GM12878 (cell line): ENCODE measurements around the gene EPS8. TPM values are rescaled to one million over a fixed set of nuclear protein-coding genes. Genes with fewer than 3 reads are reported as not detected.

Experiments used
- ATAC-seq: fragments of 200-7000 bp; cut with Tn5 transposase; 3 replicates; pipeline ENCODE4 v1.9.1; 2020; ENCODE audit warnings: mild to moderate bottlenecking, moderate library complexity
- BruUV-seq: library from RNA; stranded (reverse); fragments of 400-500 nt; replicated peaks from 2 replicates; lab custom pipeline; 2021; lab: Mats Ljungman, UMichigan
- CTCF ChIA-PET: fragments of 300-600 bp; sonication (Branson Sonifier 250); formaldehyde crosslinking; extraction: SDS; loops from one replicate; lab custom pipeline; 2021; ENCODE audit warnings: inconsistent platforms; lab: Yijun Ruan, JAX
- POLR2A ChIA-PET: fragments of 350-600 bp; formaldehyde crosslinking; extraction: SDS; loops from one replicate; lab custom pipeline; 2021; ENCODE audit warnings: inconsistent platforms; lab: Charles Lee
- RAD21 ChIA-PET: fragments of 300-600 bp; sonication (Branson Sonifier 250); formaldehyde crosslinking; loops from one replicate; lab custom pipeline; 2023; ENCODE audit warnings: antibody characterized with exemption; ENCODE audit not compliant: unreplicated experiment; lab: Charles Lee
- SMC1A ChIA-PET: fragments of 300-600 bp; sonication (Branson Sonifier 250); formaldehyde crosslinking; loops from one replicate; lab custom pipeline; 2023; ENCODE audit not compliant: unreplicated experiment, uncharacterized antibody; lab: Charles Lee
- DNase-seq: peaks from one replicate; pipeline ENCODE4 v3.0.0-alpha.2; 2011; ENCODE audit warnings: low read depth, low spot score
- FAIRE-seq: peaks from 3 replicates; lab custom pipeline; 2011; peaks lifted over from hg19 to GRCh38; lab: Jason Lieb, UNC
- H2AFZ ChIP-seq: 2 replicates; pipeline ENCODE4 v1.6.0; 2011; ENCODE audit warnings: low read depth, low read length, control low read depth; ENCODE audit not compliant: control insufficient read depth
- H3K27ac ChIP-seq: 2 replicates; pipeline ENCODE4 v1.5.1; 2011; ENCODE audit warnings: control low read depth; ENCODE audit not compliant: control insufficient read depth, insufficient read depth
- H3K27me3 ChIP-seq, 2 experiments: replicated peaks in 1 of 2; 2 replicates each; pipeline versions ENCODE4 v1.6.0 to v1.6.1; 2011; ENCODE audit warnings: low read length in 1 of 2; ENCODE audit not compliant: control insufficient read depth in 2 of 2, insufficient read depth in 2 of 2
- H3K36me3 ChIP-seq, 2 experiments: 2 replicates each; pipeline ENCODE4 v1.5.1; 2011; ENCODE audit warnings: low read length in 1 of 2; ENCODE audit not compliant: control insufficient read depth in 2 of 2, insufficient read depth in 2 of 2
- H3K4me1 ChIP-seq: 2 replicates; pipeline ENCODE4 v1.6.1; 2011; ENCODE audit warnings: mild to moderate bottlenecking, low read length, moderate library complexity, mixed read lengths; ENCODE audit not compliant: control insufficient read depth, insufficient read depth
- H3K4me2 ChIP-seq: 2 replicates; pipeline ENCODE4 v1.6.0; 2011; ENCODE audit warnings: control low read depth; ENCODE audit not compliant: control insufficient read depth, insufficient read depth
- H3K4me3 ChIP-seq: fragments of 200-600 bp; sonication (generic); 2 replicates; pipeline ENCODE4 v1.5.1; 2016
- H3K79me2 ChIP-seq: 2 replicates; pipeline ENCODE4 v1.6.0; 2011; ENCODE audit warnings: low read length; ENCODE audit not compliant: control insufficient read depth, insufficient read depth
- H3K9ac ChIP-seq: 2 replicates; pipeline ENCODE4 v1.8.0; 2011; ENCODE audit warnings: low read length, control low read depth, mixed read lengths; ENCODE audit not compliant: control insufficient read depth, insufficient read depth
- H3K9me3 ChIP-seq: replicated peaks from 3 replicates; pipeline ENCODE4 v1.5.1; 2011; ENCODE audit warnings: mild to moderate bottlenecking, low read length; ENCODE audit not compliant: control insufficient read depth, insufficient read depth
- H4K20me1 ChIP-seq: 2 replicates; pipeline ENCODE4 v1.6.0; 2011; ENCODE audit not compliant: control insufficient read depth, insufficient read depth
- ATF2 ChIP-seq: IDR thresholded peaks from 2 replicates; pipeline ENCODE4 v1.6.1; 2012; ENCODE audit warnings: low read length, inconsistent platforms
- BRCA1 ChIP-seq: IDR thresholded peaks from 2 replicates; pipeline ENCODE4 v1.6.1; 2011; ENCODE audit warnings: low read depth, low read length, improper control_type of control experiment
- CBFB ChIP-seq: IDR thresholded peaks from 2 replicates; pipeline ENCODE4 v1.6.1; 2016; ENCODE audit warnings: antibody characterized with exemption, low read depth
- CBX5 ChIP-seq: sonication (generic); IDR thresholded peaks from 2 replicates; pipeline ENCODE4 v1.6.1; 2016; ENCODE audit warnings: low read depth, moderate library complexity, mild to moderate bottlenecking, inconsistent platforms
- CEBPZ ChIP-seq: fragments of 150-350 bp; IDR thresholded peaks from 2 replicates; pipeline ENCODE4 v1.6.1; 2016; ENCODE audit warnings: low read depth, low read length
- CHD4 ChIP-seq: fragments of 200-600 bp; sonication (generic); IDR thresholded peaks from 2 replicates; pipeline ENCODE4 v1.6.1; 2016; ENCODE audit warnings: mild to moderate bottlenecking
- E4F1 ChIP-seq: fragments of 450-650 bp; IDR thresholded peaks from 2 replicates; pipeline ENCODE4 v1.6.1; 2018; ENCODE audit warnings: borderline replicate concordance, mild to moderate bottlenecking; ENCODE audit not compliant: partially characterized antibody
- HDAC2 ChIP-seq: fragments of 200-600 bp; sonication (generic); IDR thresholded peaks from 2 replicates; pipeline ENCODE4 v1.6.1; 2017
- HDAC6 ChIP-seq: fragments of 200-600 bp; sonication (generic); IDR thresholded peaks from one replicate; pipeline ENCODE4 v1.8.0; 2017; ENCODE audit warnings: antibody characterized with exemption; ENCODE audit not compliant: unreplicated experiment
- NFIC ChIP-seq: IDR thresholded peaks from 2 replicates; pipeline ENCODE4 v1.6.1; 2012; ENCODE audit warnings: low read depth, mild to moderate bottlenecking, inconsistent platforms, low read length, moderate library complexity
- NR2F1 ChIP-seq: fragments of 450-650 bp; conservative IDR thresholded peaks from 2 replicates; pipeline ENCODE4 v1.6.1; 2017; ENCODE audit warnings: mild to moderate bottlenecking
- RUNX3 ChIP-seq: IDR thresholded peaks from 2 replicates; pipeline ENCODE4 v1.6.1; 2012; ENCODE audit warnings: low read length, inconsistent platforms
- SKIL ChIP-seq: fragments of 450-650 bp; IDR thresholded peaks from 2 replicates; pipeline ENCODE4 v1.6.1; 2017; ENCODE audit warnings: mild to moderate bottlenecking, low read depth, inconsistent platforms; ENCODE audit not compliant: poor library complexity, severe bottlenecking
- SMAD5 ChIP-seq: IDR thresholded peaks from 2 replicates; pipeline ENCODE4 v1.6.1; 2016; ENCODE audit warnings: antibody characterized with exemption, low read depth
- YBX1 ChIP-seq: fragments of 450-650 bp; IDR thresholded peaks from 2 replicates; pipeline ENCODE4 v1.6.1; 2016; ENCODE audit warnings: antibody characterized with exemption
- ZNF622 ChIP-seq: fragments of 450-650 bp; IDR thresholded peaks from 2 replicates; pipeline ENCODE4 v1.6.1; 2017; ENCODE audit warnings: mild to moderate bottlenecking, inconsistent platforms
- WGBS: methylation state at CpG from one replicate; pipeline ENCODE4 v1.1.6; 2016; ENCODE audit warnings: low lambda C conversion rate; ENCODE audit not compliant: insufficient replicate concordance, insufficient coverage; ENCODE audit errors: missing lambda C conversion rate; 5-methylcytosine and 5-hydroxymethylcytosine counted together
- in situ Hi-C: fragments of 300-500 bp; cut with MboI; formaldehyde crosslinking; loops from 9 replicates; pipeline ENCODE4 v1.14.3; 2018; ENCODE audit warnings: mixed read lengths
- intact Hi-C: fragments of 100-400 bp; cut with micrococcal nuclease; formaldehyde crosslinking; loops from one replicate; pipeline ENCODE4 v1.14.2; 2022; ENCODE audit not compliant: unreplicated experiment
- polyA plus RNA-seq, 11 experiments: library from polyadenylated mRNA; depleted of rRNA in 4 of 11; unstranded in 6 of 11; stranded (reverse) in 5 of 11; fragments of >200 nt; fragmentation: Nextera tagmentation in 4 of 11; fragmentation: Illumina TruSeq in 1 of 11; extraction: Ambion mirVana in 4 of 11; extraction: Trizol in 1 of 11; gene quantifications; 1 replicate in 1 of 11; 2 replicates in 10 of 11; pipeline versions ENCODE4 v1.2.1 to v1.2.3, GENCODE V29; 2011 to 2016; ENCODE audit warnings: inconsistent platforms in 2 of 11, missing spikeins in 2 of 11, low read depth in 1 of 11
- total RNA-seq, 4 experiments: library from RNA; depleted of rRNA in 3 of 4; stranded (reverse); fragments of >200 nt in 3 of 4; fragmentation: Illumina TruSeq in 1 of 4; extraction: Trizol in 1 of 4; gene quantifications; 2 replicates each; pipeline versions ENCODE4 v1.2.1 to v1.2.3, GENCODE V29; 2013 to 2021

EPS8 gene
- total and polyA plus RNA-seq, 10 of the 15 experiments (the other 5 are each of a cell fraction or from before 2014, with no cell fraction given), result 1.3 to 127 (median 3.4) TPM

- TF ChIP-seq CEBPZ (no peak), HDAC2 (no peak)
These were observed 88.0 kb downstream of the EPS8 start (continued) for GRCh38 chr12:15701206-15701605.

- Histone ChIP-seq H3K4me2 (no peak overlapping the region), H3K36me3 (no peaks in the 10 kb centered on the region), H3K9me3 (no peaks in the 10 kb centered on the region), H3K9ac (no peak overlapping the region), H3K27me3 (no peaks in the 10 kb centered on the region), H3K27ac (no peak overlapping the region), H2AFZ (no peak overlapping the region; the same call in 1 of the 2 replicates), H3K79me2 (no peaks in the 10 kb centered on the region), H3K4me3 (no peak overlapping the region), H3K4me1 (no peaks in the 10 kb centered on the region), H4K20me1 (no peaks in the 10 kb centered on the region)
- ChIA-PET CTCF (no interaction called here), POLR2A (no interaction called here), SMC1A (interaction anchor here (3.2 to 8.3 kb wide), 2 partner anchors 11 to 33 kb away, joined by 10 to 89 read pairs; no protein-coding TSS in a partner anchor), RAD21 (no interaction called here)
- ATAC-seq (peak; percentile 83), FAIRE-seq (peak; percentile 31), DNase-seq (peak; percentile 46)
- 0% methylated on average over 1 of the region's 1 CpG for WGBS
- in situ Hi-C loops (no loop called here), intact Hi-C loops (loop anchor here (2.0 kb wide), 1 partner anchor 32 kb away; no protein-coding TSS in a partner anchor)
- BruUV-seq, result no TSS peak
- peak; percentile 50; the same call in 1 of the 2 replicates for TF ChIP-seq ATF2
- TF ChIP-seq YBX1, result no peak
- TF ChIP-seq CBFB, result no peak
- no peak for TF ChIP-seq CBX5
- TF ChIP-seq BRCA1, result no peak
- TF ChIP-seq CHD4, result no peak
- peak; percentile 73 for TF ChIP-seq RUNX3
- no peak for TF ChIP-seq ZNF622
- peak; percentile 74 for TF ChIP-seq NFIC
- TF ChIP-seq SKIL, result no peak
- no peak for TF ChIP-seq E4F1
- no peak for TF ChIP-seq NR2F1
- no peak for TF ChIP-seq HDAC6
- no peak for TF ChIP-seq SMAD5
These were observed 88.6 kb downstream of the EPS8 start for GRCh38 chr12:15700595-15700994.
